Stimulated activated effector memory CD8-positive, alpha-beta T cell treated with anti-CD3 and anti-CD28 coated beads, Interleukin-12 subunit alpha, Interleukin-12 subunit beta, amount 100 ng/mL, for 72 hours (primary cell): ENCODE data around the gene CFAP126.
"Not testable (repeated sequence)": the region's sequence is repeated elsewhere in the genome, so short reads cannot be mapped to it uniquely, and the experiment has no call there.

ENCODE experiments used
- ATAC-seq: fragments of 150-1000 bp; cut with Tn5 transposase; 2 replicates; pipeline ENCODE4 v1.10.0; 2021
- DNase-seq, 2 donors: peaks; one replicate each; pipeline ENCODE4 v3.0.0; 2021 to 2022; ENCODE audit warnings: low spot score in 2 of 2
- H3K27ac Mint-ChIP-seq: one replicate; pipeline ENCODE4 v1.8.0; 2022; ENCODE audit warnings: mild to moderate bottlenecking, mixed read lengths
- H3K36me3 Mint-ChIP-seq: one replicate; pipeline ENCODE4 v1.8.0; 2022; ENCODE audit warnings: mild to moderate bottlenecking, mixed read lengths
- H3K4me1 Mint-ChIP-seq: one replicate; pipeline ENCODE4 v1.8.0; 2022; ENCODE audit warnings: mixed read lengths
- H3K4me3 Mint-ChIP-seq: one replicate; pipeline ENCODE4 v1.8.0; 2022; ENCODE audit warnings: mild to moderate bottlenecking, mixed read lengths
- H3K9me3 Mint-ChIP-seq: one replicate; pipeline ENCODE4 v1.8.0; 2022; ENCODE audit warnings: mixed read lengths

CFAP126 gene, protein sequence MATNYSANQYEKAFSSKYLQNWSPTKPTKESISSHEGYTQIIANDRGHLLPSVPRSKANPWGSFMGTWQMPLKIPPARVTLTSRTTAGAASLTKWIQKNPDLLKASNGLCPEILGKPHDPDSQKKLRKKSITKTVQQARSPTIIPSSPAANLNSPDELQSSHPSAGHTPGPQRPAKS

DNA sequence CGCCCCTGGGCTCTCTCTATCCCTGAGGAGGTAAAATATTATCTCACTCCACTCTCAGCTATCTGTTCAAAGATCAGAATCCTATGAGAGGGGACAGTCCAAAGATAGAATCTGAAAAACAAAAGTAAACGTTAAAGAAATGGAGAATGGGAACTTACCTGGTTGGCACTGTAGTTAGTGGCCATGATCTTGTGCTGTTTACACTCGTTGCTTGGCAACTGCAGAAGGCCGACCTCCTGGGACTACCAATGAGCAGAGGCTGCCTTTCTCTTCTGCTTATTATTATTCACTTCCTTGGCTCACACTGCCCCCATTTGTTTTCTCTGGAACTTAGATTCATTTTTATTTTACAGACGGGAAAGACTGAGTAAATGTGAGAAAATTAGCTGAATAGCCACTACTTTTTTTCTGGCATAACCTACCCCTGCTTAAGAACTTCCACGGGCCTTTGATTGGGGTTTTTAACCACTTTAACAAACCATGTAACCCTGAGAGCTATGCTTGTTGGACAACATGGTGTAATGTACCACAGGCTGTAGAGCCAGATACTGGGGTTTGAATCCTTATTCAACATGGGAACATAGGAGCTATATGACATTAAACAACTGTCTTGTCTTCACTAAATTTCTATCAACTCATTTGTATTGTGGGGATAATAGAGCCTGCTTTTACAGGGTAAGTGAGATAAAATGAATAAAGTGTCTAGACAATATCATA lies at the start of gene CFAP126:
TSS of gene CFAP126 (minus strand) at position 193 of the 717 bp plus-strand sequence. CDS start at position 185, 8 bp downstream.
- Mint-ChIP-seq H3K9me3 (no peaks in the 10 kb centered on the region), H3K4me1 (peaks cover 27% of the 10 kb centered on the region), H3K36me3 (peaks cover 33% of the 10 kb centered on the region), H3K27ac (peak within 1 kb of the TSS; percentile 89), H3K4me3 (no peak within 1 kb of the TSS)
- DNase-seq = no peak
- peak; percentile 99 for ATAC-seq

DNA sequence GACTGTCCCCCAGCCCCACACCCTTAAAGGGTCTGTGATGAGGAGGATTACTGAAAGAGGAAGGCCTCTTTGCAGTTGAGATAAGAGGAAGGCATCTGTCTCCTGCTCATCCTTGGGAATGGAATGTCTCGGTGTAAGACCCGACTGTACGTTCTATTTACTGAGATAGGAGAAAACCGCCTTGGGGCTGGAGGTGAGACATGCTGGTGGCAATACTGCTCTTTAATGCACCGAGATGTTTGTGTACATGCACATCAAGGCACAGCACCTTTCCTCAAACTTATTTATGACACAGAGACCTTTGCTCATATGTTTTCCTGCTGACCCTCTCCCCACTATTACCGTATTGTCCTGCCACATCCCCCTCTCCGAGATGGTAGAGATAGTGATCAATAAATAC lies 45.4 kb upstream of the CFAP126 start:
- not testable (repeated sequence) for ATAC-seq, H3K9me3 Mint-ChIP-seq, DNase-seq, H3K4me3 Mint-ChIP-seq, H3K36me3 Mint-ChIP-seq, H3K27ac Mint-ChIP-seq
- H3K4me1 Mint-ChIP-seq = peaks cover 23% of the 10 kb centered on the region

DNA sequence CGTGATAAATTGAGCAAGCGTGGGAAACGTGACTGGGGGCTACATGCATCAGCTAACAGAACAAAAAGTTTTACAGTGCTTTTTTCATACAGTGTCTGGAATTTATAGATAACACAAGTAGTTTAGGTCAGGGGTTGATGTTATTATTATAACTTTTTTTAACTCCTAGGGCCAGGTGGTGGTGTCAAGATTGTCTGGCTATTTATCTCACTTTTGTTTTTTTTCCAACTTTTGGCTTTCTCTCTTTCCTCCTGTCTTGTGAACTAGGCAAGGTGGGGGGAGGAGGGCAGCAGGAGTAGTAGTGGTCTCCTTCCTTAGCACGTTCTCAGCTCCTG lies 42.9 kb upstream of the CFAP126 start:
- H3K36me3 Mint-ChIP-seq, H3K9me3 Mint-ChIP-seq, ATAC-seq, DNase-seq: not testable (repeated sequence)
- Mint-ChIP-seq H3K4me3 (peak overlapping the region; percentile 54), H3K4me1 (peaks cover 29% of the 10 kb centered on the region), H3K27ac (peak overlapping the region; percentile 86)

DNA sequence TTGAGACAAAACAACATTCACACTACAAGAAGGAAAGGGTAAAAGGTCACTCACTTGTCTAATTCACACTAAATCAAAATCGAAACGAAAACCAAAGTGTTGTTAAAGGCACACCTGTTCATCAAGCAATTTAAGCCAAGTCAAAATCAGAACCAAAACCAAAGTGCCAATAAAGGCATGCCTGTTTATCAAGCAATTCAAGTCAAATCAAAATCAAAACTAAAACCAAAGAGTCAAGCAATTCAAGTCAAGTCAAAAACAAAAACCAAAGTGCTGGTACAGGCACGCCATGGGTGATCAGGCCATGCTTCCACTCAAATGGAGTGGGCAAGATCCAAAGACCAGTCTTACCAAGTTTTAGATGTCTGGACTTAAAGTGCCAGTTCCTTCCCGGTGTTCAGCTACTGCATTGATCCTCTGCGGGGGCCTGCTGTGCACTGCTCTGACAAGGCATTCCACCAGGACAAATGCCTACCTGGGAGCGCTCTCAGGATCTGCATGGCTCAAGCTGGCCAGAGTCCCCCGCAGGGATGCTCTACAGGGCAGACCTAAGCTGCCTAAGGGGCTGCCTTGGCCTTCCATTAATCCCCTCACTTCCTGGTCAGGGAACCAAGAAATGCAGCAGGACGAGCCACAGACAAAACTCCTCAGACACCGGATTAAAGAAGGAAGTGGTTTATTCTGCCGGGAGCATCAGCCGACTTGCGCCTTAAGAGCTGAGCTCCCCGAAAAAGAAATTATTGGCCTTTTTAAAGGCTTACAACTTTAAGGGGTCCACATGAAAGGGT lies 42.4 kb upstream of the CFAP126 start:
- H3K4me3 Mint-ChIP-seq = peak overlapping the region; percentile 54

DNA sequence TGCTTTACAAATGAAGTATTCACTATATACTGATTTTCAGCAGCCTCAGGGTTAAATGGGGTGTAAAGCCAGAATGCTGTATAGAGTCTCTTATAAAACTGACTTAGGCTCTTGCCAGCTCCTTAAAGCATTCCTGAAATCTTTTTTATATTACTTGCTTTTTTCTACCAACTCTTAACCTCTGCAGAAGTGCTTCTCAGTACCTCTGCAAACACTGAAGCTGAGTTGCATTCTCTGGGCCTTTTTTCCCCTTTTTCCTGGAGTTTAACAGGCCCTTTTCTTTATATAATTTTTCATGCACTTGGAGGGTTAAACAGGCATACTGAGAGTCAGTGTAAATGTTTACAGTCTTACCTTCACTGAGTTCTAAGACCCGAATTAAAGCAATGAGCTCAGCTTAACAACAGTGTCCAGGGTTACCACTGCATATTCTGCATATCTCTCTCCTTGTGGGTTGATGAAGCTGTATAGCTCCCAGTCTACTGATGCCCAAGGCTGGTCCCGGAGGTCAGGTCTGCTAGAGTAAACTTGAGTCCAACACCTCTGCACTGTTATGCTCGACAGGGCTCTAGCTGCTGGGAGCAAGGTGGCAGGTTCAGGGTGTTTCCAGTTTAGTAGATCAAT lies 40.9 kb upstream of the CFAP126 start:
- Mint-ChIP-seq H3K27ac (peak overlapping the region; percentile 51), H3K4me3 (no peak overlapping the region), H3K9me3 (no peaks in the 10 kb centered on the region), H3K36me3 (no peaks in the 10 kb centered on the region), H3K4me1 (peaks cover 45% of the 10 kb centered on the region)
- DNase-seq (no peak), ATAC-seq (no peak)

More for the DNA sequence above, 42.4 kb upstream of the CFAP126 start:
- H3K36me3 Mint-ChIP-seq, DNase-seq, H3K9me3 Mint-ChIP-seq: not testable (repeated sequence)
- ATAC-seq = peak; percentile 78
- Mint-ChIP-seq H3K4me1 (peaks cover 34% of the 10 kb centered on the region), H3K27ac (peak overlapping the region; percentile 86)

DNA sequence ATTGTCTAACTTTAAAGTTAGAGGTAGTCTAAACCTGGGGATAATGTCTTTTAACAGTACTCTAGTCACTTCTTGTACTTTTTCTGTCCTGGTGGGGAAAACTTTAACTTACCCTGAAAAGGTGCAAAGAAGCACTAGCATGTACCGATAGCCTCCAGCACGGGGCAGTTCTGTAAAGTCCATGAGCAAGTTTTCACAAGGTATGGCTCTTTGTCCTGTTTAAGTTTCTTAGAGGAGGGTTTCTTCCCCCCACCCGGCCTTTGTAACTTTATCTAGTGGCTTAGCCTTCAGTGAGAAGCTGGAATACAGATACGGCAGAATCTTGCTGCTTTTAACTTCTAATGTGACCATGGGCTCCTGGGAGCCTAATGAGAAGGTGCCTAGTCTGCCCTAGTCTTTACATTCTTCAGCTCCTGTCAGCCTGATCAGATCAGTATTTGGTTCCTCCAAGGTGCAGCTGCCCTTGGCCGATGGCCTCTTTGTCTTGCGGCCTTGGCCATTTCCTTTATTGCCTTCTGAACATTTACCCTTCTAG lies 39.8 kb upstream of the CFAP126 start:
- Mint-ChIP-seq H3K9me3 (no peaks in the 10 kb centered on the region), H3K36me3 (peaks cover 6% of the 10 kb centered on the region), H3K4me1 (peaks cover 54% of the 10 kb centered on the region), H3K4me3 (no peak overlapping the region), H3K27ac (no peak overlapping the region)
- DNase-seq (no peak), ATAC-seq (no peak)

DNA sequence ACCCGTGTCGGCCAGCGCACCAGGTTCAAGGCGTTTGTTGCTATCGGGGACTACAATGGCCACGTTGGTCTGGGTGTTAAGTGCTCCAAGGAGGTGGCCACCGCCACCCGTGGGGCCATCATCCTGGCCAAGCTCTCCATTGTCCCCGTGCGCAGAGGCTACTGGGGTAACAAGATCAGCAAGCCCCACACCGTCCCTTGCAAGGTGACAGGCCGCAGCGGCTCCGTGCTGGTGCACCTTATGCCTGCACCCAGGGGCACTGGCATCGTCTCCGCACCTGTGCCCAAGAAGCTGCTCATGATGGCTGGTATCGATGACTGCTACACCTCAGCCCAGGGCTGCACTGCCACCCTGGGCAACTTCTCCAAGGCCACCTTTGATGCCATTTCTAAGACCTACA lies 38.9 kb upstream of the CFAP126 start:
- H3K36me3 Mint-ChIP-seq, H3K27ac Mint-ChIP-seq, DNase-seq, H3K9me3 Mint-ChIP-seq, ATAC-seq, H3K4me3 Mint-ChIP-seq: not testable (repeated sequence)
- peaks cover 60% of the 10 kb centered on the region for H3K4me1 Mint-ChIP-seq

DNA sequence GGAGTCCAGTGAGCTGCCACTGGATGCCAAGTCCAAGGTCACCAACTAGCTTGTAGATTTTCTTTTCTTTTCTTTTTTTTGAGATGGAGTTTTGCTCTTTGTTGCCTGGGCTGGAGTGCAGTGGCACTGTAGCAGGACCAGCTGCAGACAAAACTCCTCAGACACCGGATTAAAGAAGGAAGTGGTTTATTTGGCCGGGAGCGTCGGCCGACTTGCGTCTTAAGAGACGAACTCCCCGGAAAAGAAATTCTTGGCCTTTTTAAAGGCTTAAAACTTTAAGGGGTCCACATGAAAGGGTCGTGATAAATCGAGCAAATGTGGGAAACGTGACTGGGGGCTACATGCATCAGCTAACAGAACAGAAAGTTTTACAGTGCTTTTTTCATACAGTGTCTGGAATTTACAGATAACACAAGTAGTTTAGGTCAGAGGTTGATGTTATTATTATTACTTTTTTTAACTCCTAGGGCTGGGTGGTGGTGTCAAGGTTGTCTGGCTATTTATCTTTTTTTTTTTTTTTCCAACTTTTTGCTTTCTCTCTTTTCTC lies 36.4 kb upstream of the CFAP126 start:
- Mint-ChIP-seq H3K4me3 (peak overlapping the region; percentile 17), H3K27ac (no peak overlapping the region), H3K9me3 (no peaks in the 10 kb centered on the region), H3K4me1 (peaks cover 63% of the 10 kb centered on the region), H3K36me3 (peaks cover 22% of the 10 kb centered on the region)
- no peak for DNase-seq
- no peak for ATAC-seq

DNA sequence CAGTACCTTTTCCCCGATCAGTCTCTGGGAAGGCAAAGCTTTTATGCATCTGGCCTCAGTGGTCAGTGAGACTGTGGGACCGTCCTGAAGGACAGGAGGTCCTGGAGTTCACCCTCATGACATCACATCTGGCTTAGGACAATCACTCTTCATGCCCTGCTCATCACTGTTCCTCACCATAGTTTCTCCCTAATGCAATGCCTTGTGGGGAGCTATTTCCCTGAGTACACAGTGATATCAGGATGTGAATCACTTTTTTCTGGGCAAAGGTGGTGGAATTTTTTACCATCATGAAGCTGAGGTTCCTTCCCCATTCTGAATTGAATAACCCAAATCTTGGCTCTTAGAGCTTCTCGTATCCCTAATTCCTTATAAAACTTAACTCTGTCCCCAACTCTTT lies 34.8 kb upstream of the CFAP126 start:
- Mint-ChIP-seq H3K9me3 (no peaks in the 10 kb centered on the region), H3K27ac (no peak overlapping the region), H3K4me3 (no peak overlapping the region), H3K4me1 (peaks cover 58% of the 10 kb centered on the region), H3K36me3 (peaks cover 27% of the 10 kb centered on the region)
- DNase-seq (no peak), ATAC-seq (no peak)

DNA sequence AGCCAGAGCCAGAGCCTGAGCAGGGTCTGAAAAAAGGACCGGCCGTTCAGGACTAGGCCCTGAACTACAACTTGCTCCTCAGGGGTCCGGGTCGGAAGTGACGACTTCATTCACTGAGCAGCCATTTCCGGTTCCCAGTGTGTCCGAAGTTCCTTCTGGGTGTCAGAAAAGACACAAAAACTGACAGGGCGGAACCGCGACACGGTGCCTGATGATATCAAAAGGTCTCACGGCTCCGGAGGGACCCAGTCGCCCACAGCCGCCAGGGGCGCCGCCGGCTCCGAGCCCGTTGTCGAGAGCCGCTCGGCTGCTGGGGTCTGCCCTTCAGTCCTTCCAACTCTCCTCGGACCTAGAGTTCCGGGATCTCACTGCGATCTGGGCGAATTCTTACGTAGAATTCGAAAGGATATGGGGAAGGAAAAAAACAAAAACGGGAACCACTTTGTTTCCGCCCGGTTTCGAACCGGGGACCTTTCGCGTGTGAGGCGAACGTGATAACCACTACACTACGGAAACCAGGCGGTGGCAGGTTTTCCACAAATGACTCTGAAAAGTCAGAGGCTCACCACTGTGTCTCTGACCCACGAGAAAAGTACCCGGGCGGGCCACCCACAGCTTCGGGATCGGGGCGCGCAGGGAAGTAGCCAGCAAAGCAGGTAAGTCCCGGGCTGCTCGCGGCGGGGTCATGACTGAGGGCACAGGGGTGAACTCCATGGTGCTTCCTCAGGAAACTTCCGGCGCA lies 31.8 kb upstream of the CFAP126 start:
- peaks cover 51% of the 10 kb centered on the region for H3K4me1 Mint-ChIP-seq

DNA sequence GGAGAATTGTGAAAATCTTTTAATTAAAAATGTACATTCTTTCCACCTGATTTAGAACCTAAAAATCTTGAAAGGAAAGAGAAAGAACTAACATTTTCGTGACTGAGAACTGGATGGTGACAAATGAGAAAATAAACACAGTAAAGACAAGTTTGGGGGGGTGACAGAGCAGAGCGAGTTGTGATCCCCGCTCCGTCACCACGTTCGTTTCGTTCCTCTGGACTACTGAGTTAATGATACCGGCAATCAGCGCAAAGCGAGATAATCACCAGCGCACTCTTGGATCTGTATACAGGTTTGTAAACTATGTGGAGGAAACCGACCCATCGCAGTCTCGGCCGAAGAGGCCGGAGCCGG lies 31.2 kb upstream of the CFAP126 start:
- peaks cover 45% of the 10 kb centered on the region for H3K4me1 Mint-ChIP-seq
- H3K36me3 Mint-ChIP-seq = peaks cover 27% of the 10 kb centered on the region
- peak overlapping the region; percentile 94 for H3K4me3 Mint-ChIP-seq
- ATAC-seq (peak; percentile 51), DNase-seq (no peak)
- no peaks in the 10 kb centered on the region for H3K9me3 Mint-ChIP-seq
- H3K27ac Mint-ChIP-seq = peak overlapping the region; percentile 100

More for the DNA sequence above, 31.8 kb upstream of the CFAP126 start:
- Mint-ChIP-seq H3K9me3 (no peaks in the 10 kb centered on the region), H3K4me3 (peak overlapping the region; percentile 94), H3K27ac (peak overlapping the region; percentile 100), H3K36me3 (peaks cover 27% of the 10 kb centered on the region)
- peak; percentile 87 for ATAC-seq
- peak; percentile 90 to 97 for DNase-seq

DNA sequence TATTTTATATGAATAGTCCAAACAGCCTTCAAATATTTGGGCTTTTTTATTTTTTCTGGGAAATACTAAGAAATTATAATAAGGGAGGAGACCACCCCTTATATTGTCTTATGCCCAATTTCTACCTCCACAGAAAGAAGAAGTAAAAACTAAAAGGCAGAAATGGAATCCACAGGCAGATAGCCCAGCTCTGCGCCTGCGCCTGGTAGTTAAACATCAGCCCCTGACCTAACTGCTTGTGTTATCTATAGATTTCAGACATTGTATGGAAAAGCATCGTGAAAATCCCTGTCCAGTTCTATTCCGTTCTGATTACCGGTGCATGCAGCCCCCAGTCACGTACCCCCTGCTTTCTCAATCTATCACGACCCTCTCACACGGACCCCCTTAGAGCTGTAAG lies 29.4 kb upstream of the CFAP126 start:
- not testable (repeated sequence) for H3K27ac Mint-ChIP-seq, DNase-seq, ATAC-seq, H3K9me3 Mint-ChIP-seq, H3K4me3 Mint-ChIP-seq
- Mint-ChIP-seq H3K36me3 (peaks cover 20% of the 10 kb centered on the region), H3K4me1 (peaks cover 38% of the 10 kb centered on the region)

DNA sequence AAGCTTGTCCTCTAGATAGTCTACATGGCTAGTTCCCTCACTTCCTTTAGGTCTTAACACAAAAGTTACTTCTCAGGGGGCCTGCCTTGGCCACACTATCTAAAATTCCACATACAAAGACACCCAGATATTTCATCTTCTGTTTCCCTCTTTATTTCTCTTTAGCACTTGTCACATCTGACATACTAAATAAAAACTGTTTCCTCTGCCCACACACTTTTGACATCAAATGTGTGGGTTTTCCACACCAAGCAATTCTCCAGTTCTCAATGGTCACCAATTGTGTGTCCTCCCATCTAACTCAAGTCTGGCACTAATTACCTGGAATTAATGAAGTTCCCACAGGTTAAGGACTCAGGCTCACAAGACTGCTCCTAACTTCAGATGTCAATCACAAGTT lies 25.5 kb upstream of the CFAP126 start:
- no peak overlapping the region for H3K27ac Mint-ChIP-seq
- H3K9me3 Mint-ChIP-seq = no peaks in the 10 kb centered on the region
- DNase-seq (no peak), ATAC-seq (no peak)
- H3K36me3 Mint-ChIP-seq = peaks cover 12% of the 10 kb centered on the region
- peaks cover 24% of the 10 kb centered on the region for H3K4me1 Mint-ChIP-seq
- no peak overlapping the region for H3K4me3 Mint-ChIP-seq

DNA sequence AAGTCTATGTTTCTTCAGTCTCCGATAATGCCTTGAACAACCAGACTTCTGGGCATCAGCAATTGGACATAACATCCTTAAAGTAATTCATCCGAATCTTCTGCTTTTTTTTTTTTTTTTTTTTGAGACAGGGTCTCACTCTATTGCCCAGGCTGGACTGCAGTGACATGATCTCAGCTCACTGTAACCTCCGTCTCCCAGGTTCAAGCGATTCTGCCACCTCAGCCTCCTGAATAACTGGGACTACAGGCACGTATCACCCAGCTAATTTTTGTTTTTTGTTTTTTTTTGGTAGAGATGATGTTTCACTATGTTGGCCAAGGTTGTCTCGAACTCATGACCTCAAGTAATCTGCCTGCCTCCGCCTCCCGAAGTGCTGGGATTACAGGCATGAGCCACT lies 23.9 kb upstream of the CFAP126 start:
- ATAC-seq (no peak), DNase-seq (no peak)
- no peaks in the 10 kb centered on the region for H3K9me3 Mint-ChIP-seq
- H3K4me3 Mint-ChIP-seq = no peak overlapping the region
- peaks cover 24% of the 10 kb centered on the region for H3K4me1 Mint-ChIP-seq
- H3K27ac Mint-ChIP-seq = no peak overlapping the region
- H3K36me3 Mint-ChIP-seq = peaks cover 12% of the 10 kb centered on the region
